GM18909 (cell line): Measurements from ENCODE around the gene CELF4.

ENCODE experiments used
- ATAC-seq: cut with Tn5 transposase; IDR thresholded peaks from one replicate; pipeline ENCODE4 v1.9.1; 2021; ENCODE audit warnings: mild to moderate bottlenecking; ENCODE audit not compliant: unreplicated experiment, poor library complexity

CELF4 gene

DNA sequence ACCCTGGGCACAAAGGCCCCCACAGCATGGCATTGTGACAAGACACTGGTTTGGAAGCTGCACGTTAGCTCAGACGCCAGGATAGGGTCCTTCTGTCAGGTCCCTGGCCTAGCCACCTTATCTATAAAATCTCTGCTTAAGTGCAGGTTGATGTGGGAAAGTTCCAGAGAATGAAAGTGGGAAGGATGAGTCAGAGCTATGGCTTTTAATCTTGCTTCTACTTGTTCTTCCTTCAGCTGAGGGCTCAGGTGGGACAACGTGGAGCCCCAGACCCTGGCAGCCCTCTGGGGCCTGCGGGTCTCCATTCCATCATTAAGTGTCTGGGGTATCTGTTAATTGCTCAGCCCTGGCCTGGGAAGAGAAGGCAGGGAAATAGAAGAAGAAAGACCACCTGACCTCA, 64.5 kb downstream of the CELF4 start:
- ATAC-seq = no peak

DNA sequence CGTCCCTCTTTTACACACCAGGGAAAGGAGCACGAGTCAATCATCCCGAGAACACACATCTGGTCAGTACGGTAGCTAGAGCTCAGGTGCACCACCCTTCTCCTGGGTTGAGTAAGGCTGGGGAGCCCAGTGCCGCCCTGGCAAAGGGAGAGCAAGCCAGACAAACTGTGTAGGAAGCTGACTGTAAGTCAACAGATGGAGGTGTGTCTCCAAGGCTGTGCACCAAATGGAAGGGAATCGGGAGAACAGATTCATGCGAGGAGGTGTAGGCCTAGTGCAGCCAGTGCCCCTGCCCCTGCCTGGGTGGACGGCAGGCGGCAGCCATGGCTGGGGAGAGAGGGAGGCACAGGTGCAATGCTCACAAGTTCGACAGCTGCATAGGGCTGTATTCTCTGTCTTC, 65.7 kb downstream of the CELF4 start:
- ATAC-seq = no peak

DNA sequence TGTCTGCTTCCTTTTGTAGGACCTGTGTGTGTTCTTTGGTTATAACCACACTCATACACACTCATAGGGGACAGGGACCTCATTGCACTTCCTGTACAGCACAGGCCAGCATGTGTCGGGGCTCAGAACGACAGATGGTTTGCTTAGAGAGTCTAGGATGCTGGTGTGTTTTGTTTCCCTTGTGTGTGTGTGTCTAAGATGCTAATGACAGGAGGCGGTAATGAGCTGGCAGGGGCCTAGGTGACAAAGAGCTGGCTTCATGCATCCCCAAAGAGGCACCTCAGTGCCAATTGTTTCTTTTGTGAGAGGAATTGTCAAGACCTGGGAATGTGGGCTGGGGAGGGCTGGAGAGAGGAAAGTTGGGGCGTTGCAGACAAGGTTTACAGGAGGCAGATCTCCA, 66.6 kb downstream of the CELF4 start:
- ATAC-seq = no peak

DNA sequence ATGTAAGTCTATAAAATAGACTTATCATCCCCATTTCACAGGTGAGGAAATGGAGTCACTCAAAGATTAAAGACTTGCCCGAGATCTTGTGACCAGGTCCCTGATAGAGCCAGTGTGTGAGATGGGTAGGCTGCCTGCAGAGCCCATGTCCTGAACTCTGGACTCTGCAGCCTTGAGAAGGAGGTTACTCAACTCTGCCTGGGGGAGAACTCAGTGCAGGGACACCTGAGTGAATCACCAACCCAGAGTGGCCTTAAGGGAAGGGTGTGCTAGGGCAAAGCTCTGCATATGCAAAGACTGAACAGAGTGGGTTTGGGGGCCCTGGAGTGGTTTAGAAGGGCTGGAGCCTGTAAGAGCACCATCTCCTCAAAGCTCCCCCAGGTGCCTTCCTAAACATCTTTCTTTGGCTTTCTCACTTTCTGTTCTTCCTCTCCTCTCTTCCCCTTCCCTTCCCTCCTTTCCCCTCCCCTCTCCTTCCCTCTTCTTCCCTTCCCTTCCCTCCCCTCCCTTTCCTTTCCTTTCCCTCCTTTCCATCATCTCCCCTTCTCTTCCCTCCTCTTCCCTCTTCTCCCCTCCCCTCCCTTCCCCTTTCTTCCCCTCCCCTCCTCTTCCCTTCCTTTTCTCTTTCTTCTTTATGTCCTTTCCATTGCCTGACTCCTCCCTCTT, 67.6 kb downstream of the CELF4 start:
- no peak for ATAC-seq

DNA sequence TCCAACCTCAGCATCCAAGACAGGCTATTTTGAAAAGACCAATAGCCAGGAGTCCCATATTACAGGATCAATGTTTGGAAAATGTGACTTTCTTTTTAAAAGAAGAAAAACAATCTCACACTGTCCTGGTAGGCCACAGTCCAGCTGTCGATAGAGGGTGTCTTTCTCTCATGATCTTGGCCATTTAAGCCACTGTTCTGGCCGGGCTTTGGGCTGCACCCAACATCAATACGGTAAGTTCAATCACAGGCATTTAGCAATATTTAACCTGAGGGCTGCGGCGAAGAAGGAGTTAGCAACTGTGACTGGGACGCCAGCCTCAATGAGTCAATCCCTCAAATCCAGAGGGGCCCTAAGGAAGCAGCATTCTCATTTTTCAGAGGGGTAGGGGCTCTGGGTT, 69.0 kb downstream of the CELF4 start:
- no peak for ATAC-seq

DNA sequence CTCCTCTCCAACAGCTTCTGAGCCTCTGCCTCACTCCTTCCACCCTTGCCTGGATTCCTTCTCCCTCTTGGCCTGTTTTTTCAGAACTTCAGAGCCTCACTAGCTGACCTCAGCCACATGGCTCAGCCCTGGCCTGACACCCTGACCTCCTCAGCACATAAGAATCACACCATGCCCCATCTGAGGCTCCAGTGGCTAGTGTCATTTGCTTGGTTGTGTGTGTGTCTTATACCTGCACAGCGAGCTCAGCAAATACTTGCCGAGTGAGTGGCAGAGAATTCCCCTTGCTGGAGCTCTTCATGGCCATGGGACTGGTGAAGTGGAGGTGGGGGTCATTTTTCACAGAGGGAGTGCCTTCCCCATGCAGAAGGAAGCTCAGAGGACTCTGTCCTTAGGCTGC, 70.2 kb downstream of the CELF4 start:
- no peak for ATAC-seq

DNA sequence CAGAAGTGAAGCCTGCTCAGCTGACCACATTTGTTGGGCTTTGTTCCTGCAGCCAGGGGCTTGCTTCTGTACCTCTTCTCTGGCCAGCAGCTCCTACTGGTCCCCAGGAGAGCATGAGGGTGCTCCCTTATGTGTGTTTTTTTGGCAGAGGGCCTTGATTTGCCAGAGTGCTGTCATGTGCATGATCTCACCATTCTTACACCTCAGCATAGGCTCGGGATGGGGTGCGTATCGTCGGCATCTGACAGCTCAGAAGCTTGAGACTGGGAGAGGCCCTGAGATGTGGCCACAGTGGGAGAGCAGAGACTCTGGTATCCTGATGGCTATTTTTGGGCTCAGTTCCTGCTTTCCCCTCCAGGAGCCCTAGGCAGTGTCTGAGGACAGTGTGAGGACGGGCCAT, 71.2 kb downstream of the CELF4 start:
- no peak for ATAC-seq

DNA sequence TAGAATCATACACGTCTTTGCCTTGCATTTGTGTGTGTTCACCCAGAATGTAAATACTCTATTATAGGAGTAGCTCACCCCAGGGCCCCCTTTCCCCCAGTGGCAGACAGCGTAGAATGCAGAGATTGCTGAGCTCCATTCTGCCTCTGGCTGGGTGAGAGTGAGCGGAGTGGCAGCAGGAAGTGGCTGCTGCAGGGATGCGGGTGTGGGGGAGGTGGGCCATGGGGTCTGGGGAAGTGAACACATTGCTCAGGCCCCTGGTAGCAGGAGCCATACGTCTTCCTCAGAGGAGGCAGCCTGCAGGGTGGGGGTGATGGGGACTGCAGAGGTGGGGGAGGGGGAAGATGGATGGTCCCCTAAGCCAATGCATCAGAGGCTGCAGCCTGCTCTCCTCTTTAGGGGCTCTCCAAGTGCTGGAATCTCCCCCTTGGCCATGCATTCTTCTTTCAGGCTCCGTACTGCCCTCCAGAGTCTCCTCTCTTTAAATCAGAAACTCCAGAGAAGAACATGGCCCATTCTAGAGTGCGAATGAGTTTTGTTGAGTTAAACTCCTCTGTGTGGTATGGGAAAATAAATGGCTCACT, 72.2 kb downstream of the CELF4 start:
- ATAC-seq = no peak

DNA sequence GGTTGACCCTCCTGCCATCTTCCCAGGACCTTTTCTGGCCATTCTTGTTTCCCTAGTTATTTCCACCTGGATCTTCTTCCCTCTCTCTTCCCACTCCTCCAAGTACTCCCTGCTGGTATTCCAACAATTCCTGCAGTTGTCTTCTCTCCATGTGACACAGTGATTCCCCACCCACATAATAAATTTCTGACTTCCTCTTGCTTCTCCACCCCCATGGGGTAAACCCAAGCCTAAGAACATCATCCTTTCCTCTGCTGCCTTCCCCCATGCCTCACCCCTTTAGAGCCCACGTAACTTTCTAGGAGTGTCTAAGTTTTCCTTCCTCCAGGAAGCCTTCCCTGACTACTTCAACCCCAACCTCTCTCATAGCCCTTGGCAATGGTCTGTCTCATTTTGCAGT, 72.6 kb downstream of the CELF4 start:
- no peak for ATAC-seq

DNA sequence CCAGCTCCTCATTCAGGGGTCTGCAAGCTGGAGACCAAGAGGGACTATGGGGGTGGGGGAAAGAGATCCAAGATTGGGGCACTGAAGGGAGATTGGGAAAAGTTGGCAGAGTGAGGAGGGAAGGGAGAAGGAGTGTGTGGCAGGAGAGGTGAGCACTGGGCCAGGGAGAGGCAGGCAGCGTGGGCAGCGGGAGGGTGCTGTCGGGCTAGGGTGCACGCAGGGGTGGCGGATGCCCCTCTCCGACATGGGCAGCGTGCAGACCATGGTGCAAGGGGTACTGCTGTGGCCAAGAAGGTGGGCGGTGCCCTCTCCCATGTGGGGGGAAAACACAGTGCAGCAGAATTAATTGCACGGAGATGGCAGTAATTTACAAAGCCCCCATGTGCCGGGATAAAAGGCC, 74.1 kb downstream of the CELF4 start:
- no peak for ATAC-seq

DNA sequence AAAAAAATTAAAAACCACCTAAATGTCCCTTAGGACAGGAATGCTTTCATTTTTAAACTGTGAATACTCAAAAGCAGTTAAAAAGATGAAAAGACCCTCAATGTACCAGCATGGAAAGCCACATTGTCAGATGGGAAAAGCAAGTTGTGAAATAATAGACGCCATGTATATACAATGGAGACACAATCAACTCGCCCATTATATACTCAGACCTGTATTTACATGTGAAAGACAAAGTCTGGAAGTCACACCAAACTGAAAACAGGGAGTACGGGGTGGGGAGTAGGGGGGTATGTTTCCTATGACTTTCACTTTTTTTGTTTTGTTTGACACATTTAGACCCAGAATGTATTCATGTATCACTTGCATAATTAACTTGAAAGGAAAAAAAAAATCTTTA, 75.6 kb downstream of the CELF4 start:
- ATAC-seq = no peak

DNA sequence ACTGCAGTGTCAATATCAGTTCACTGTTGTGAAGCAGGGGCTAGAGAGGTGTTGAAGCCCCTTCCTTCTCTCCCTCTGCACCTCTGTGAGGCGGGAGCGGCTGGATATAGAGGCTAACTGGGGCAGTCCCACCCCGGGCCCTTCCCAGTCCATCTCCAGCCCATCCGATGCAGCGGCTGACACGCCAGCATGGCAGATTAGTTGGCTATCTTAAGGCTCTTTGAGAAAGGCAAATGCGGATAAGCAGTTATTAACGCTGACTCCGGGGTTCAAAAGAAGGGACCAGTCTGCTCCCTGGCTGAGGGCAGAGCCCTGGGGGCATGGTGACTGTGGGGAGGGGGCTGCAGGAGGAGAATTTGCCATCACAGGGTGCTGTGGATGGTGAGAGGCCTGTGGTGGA, 76.6 kb downstream of the CELF4 start:
- ATAC-seq = no peak

DNA sequence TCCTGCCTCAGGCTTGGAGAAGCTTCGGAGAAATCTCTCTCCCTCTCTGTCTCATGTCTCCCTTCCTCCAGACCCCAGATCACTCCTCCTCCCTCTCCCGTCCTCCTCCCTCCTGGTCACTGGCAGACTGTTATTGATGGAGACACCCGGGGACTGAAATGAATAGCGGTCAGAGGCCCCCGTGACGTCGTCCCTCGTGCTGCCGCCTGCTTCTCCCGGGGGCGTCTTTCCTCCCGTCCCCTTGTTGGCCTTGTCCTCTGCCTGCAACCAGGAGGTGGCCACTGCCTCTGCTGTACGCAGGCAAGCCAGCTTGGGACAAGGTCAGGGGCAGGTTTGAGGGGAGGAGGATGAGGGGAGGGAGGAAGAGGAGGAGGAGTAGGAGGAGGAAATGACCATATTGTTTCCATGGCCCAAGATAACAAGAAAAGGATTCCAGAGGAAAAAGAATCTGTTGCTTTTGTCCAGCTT, 78.2 kb downstream of the CELF4 start:
- no peak for ATAC-seq

DNA sequence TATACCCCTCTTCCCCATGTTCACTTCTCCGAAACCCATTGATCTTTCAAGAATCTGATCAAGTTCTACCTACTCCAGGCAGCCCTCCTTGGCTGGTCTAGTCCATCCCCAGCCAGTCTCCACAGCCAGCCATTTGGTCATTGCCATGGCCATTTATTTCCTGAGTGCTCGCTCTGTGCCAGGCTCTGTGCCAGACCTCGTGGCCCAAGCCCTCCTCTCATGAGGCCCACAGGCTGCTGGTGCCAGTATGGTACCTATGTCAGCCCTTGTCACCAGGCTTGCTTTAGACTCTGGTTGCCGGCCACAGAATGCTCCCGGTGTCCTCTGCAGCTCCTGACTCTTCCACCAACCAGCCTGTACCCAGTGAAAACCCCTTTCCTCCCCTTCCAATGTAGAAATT, 78.8 kb downstream of the CELF4 start:
- ATAC-seq = no peak

DNA sequence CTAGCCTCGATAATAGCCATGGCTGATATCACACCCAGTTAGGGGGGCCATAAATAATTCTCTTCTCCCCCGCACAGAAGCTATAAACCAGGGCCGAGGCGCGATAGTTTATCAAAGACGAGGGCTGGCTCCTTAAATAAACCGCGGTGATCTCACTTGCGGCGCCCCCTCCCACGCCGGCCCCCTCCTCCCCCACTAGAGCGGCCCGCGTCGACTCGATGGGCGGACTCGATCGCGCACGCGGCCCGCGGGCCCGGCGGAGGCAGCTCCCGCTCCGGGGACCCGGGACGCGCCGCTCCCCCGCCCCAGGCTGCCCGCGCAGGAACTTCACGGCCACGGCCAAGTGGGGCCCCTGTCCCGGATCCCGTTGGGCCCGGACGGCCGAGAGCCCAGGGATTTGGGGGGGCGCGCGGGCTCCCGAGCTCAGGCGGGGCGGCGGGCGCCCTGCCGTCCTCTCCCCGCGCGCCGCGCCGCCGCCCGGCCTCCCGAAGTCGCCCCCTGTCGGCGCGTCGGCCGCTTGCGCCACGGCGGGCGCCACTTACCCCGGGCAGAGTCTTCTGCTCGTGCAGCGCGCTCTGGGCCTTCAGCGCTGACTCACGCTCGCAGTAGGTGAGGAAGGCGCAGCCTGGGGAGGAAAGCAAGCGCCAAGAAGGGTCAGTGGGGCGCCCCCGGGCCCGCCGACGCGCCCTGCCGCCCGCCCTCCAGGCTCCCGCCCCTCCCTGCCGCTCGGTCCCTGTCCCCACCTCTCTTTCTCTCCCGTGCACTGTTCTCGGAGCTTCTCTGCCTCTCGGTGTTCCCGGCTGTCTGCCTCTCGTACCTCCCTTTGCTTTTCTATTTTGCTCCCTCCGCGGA, 80.4 kb downstream of the CELF4 start:
- ATAC-seq = no peak

DNA sequence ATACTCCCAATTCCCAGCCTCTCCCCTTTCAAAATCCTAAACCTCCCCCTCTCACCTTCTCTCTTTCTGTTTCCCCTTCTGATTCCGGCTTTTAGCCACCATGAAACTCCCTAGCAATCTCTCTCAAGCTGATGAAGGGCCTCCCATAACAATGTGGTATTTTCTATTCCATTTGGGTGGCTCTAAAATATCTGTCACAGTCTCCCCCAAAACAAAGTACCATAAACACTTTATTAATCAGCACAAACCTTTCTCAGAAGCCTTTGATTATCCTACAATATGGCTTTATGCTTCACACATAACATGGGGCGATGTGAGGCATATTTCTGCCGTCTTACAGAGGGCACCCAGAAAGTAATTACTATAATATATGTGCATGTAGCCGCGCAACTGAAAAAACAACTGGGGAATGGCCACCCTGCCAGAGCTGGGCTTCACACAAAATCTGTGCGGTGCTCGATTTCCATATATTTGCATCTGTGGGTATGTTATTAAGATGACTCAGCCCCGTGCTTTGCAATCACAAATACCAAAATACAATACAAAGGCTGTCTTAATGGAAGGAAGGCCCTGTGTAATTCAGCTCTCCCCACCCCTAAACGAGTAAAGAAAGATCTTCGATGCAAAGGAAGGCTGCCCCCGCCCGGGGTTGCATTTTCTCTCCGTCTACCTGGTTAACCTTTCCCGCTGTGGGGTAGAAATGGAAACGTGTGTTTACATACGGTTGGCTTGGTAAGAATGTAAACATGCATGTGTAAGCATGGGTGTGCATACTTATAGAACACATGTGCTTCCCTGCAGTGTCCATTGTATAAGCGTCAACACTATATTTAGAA, 81.4 kb downstream of the CELF4 start:
- no peak for ATAC-seq

DNA sequence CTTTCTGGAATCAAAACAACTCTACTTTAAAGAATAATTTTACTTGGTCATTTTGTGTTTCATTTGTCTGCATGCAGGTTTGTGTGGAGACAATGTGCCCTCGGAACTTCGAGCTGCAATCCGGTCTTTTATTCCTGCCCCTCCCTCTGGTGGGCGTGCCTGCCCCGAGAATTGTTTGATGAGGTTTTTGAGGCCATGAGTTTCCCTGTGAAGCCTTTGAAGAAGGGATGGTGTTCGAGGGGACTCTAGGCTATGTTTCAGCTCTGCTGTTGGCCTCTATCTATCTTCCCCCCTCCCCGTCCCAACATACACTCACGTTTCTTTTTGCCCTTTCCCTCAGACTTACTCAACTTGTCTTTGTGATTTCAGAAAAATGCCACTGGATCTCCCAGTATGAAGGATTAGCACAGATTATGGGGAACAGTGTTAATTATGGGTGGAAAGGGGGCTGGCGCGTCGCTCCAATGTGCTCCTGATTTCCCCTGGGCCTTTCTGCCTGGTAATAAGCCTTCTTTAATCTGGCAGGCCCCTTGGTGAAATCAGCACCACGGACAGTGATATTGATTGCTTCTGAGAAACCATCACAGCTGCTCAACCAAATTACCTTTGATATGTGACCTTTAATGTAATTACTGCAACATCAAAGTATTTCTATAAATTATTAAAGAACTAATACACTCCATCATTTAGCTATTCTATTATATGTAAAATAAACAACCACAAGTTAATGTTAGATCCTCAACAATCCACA, 82.2 kb downstream of the CELF4 start:
- no peak for ATAC-seq

DNA sequence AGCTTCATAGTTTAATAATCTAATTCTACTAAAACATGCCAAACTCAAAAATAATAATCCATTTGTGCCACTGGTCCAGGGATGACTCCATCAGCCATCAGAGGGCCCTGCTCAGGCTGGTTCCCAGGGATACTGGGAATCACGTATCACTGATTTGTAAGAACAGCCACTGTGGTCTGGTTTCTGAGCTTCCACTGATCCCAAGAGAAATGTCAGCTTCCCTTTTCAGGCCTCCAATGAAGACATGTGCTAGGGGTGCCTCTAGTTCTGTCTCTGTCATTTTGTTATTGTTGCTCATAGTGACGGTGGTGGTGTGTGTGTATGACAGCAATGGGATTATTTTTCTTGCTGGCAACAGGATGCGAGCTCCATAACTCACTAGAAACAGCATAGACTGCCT, 83.2 kb downstream of the CELF4 start:
- no peak for ATAC-seq

DNA sequence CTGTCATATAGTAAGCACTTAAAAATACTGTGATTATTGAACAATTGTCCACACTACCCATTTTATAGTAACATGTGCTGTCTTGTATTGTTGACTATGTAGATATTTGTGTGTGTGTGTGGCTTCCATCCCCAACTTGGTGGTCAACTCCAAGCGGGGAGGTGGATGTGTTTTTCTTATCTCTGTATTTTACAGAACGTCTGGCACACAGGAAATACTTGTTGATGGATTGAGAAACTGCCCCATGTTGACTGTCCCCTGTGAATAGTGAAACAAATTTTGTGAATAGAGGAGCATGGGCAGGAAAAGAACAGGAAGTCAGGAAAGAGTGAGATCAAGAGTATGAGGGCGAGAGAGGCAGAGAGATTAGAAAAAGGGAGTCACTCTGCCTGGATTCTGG, 83.6 kb downstream of the CELF4 start:
- ATAC-seq = no peak

DNA sequence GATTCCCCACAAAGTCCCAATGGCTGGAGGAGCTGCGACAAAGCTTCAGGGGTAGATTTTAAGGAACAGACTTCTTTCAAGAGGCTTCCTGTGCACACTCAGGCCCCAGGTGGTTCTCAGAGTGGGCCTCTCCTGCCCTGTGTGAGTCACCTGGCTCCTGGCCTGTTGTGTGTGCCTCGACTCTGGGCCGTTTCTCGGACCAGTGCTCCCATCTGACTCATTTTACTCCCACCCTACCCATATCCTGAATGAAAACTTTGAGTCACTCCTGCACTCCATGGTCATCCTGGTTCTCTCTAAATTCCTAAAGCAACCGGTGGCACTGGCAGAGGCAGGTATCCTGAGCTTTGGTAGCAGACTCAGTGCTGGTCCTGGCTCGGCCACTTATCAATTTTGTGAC, 84.1 kb downstream of the CELF4 start:
- ATAC-seq = no peak
